WTC11 (cell line): ENCODE data around the gene RIBC2. TPM values are rescaled to one million over a fixed set of nuclear protein-coding genes. Genes with fewer than 3 reads are reported as not detected.

Experiments
- ATAC-seq: fragments of 200-7000 bp; cut with Tn5 transposase; 2 replicates; pipeline ENCODE4 v1.10.0; 2021; ENCODE audit warnings: mild to moderate bottlenecking, moderate library complexity
- CTCF ChIA-PET: fragments of 300-600 bp; sonication (Branson Sonifier 250); formaldehyde crosslinking; loops from one replicate; lab custom pipeline; 2021; ENCODE audit warnings: antibody characterized with exemption; lab: Charles Lee
- POLR2A ChIA-PET: fragments of 350-600 bp; sonication (Branson Sonifier 250); formaldehyde crosslinking; loops from one replicate; lab custom pipeline; 2021; ENCODE audit warnings: antibody characterized with exemption; lab: Charles Lee
- DNase-seq: peaks from one replicate; pipeline ENCODE4 v3.0.0; 2021; ENCODE audit warnings: low spot score
- H3K27ac Mint-ChIP-seq: 2 replicates; pipeline ENCODE4 v1.8.0; 2021; ENCODE audit warnings: mixed read lengths
- H3K27me3 Mint-ChIP-seq: 2 replicates; pipeline ENCODE4 v1.8.0; 2021; ENCODE audit warnings: low read depth, mild to moderate bottlenecking, moderate library complexity, mixed read lengths
- H3K36me3 Mint-ChIP-seq: 2 replicates; pipeline ENCODE4 v1.8.0; 2021; ENCODE audit warnings: mixed read lengths
- H3K4me1 Mint-ChIP-seq: 2 replicates; pipeline ENCODE4 v1.8.0; 2022; ENCODE audit warnings: mixed read lengths
- H3K4me3 Mint-ChIP-seq: 2 replicates; pipeline ENCODE4 v1.8.0; 2021; ENCODE audit warnings: mild to moderate bottlenecking, moderate library complexity, mixed read lengths
- H3K9me3 Mint-ChIP-seq: 2 replicates; pipeline ENCODE4 v1.8.0; 2021; ENCODE audit warnings: mixed read lengths
- CREB1 ChIP-seq: sonication (generic); formaldehyde crosslinking; IDR thresholded peaks from 2 replicates; pipeline ENCODE4 v1.8.0; 2023; ENCODE audit warnings: mild to moderate bottlenecking, missing genetic modification reagents
- ELF4 ChIP-seq: sonication (generic); formaldehyde crosslinking; IDR thresholded peaks from 2 replicates; pipeline ENCODE4 v1.8.1; 2022; ENCODE audit warnings: low read depth, mild to moderate bottlenecking, moderate library complexity, missing genetic modification reagents
- GRHL2 ChIP-seq: fragments of 250-450 bp; sonication (Bioruptor Pico); IDR thresholded peaks from 2 replicates; pipeline ENCODE4 v1.8.0; 2022; ENCODE audit warnings: mild to moderate bottlenecking, moderate library complexity; ENCODE audit not compliant: insufficient replicate concordance, severe bottlenecking
- GTF2I ChIP-seq: fragments of 250-450 bp; sonication (Bioruptor Pico); conservative IDR thresholded peaks from 2 replicates; pipeline ENCODE4 v1.4.0; 2021; ENCODE audit warnings: mild to moderate bottlenecking
- HMGA2 ChIP-seq: fragments of 250-450 bp; sonication (Bioruptor Pico); IDR thresholded peaks from 2 replicates; pipeline ENCODE4 v1.4.0; 2021; ENCODE audit warnings: mild to moderate bottlenecking, moderate library complexity
- JUN ChIP-seq: sonication (generic); formaldehyde crosslinking; IDR thresholded peaks from 2 replicates; pipeline ENCODE4 v1.8.0; 2023; ENCODE audit warnings: mild to moderate bottlenecking, missing genetic modification reagents
- KAT7 ChIP-seq: sonication (generic); formaldehyde crosslinking; IDR thresholded peaks from 2 replicates; pipeline ENCODE4 v1.8.1; 2023; ENCODE audit warnings: missing genetic modification reagents, mild to moderate bottlenecking, borderline replicate concordance
- MXD4 ChIP-seq: fragments of 250-450 bp; sonication (Bioruptor Pico); IDR thresholded peaks from 2 replicates; pipeline ENCODE4 v1.8.0; 2021; ENCODE audit warnings: mild to moderate bottlenecking, moderate library complexity, borderline replicate concordance
- MYBL2 ChIP-seq: sonication (generic); formaldehyde crosslinking; IDR thresholded peaks from 2 replicates; pipeline ENCODE4 v1.8.1; 2023; ENCODE audit warnings: mild to moderate bottlenecking, moderate library complexity, missing genetic modification reagents
- PRRX2 ChIP-seq: fragments of 250-450 bp; sonication (Bioruptor Pico); IDR thresholded peaks from 2 replicates; pipeline ENCODE4 v1.8.0; 2021; ENCODE audit warnings: mild to moderate bottlenecking
- SOX15 ChIP-seq: fragments of 250-450 bp; sonication (Bioruptor Pico); IDR thresholded peaks from 2 replicates; pipeline ENCODE4 v1.9.0; 2021; ENCODE audit warnings: mild to moderate bottlenecking
- ZNF121 ChIP-seq: sonication (generic); formaldehyde crosslinking; IDR thresholded peaks from 2 replicates; pipeline ENCODE4 v1.8.0; 2023; ENCODE audit warnings: missing genetic modification reagents
- ZNF232 ChIP-seq: sonication (generic); formaldehyde crosslinking; IDR thresholded peaks from 2 replicates; pipeline ENCODE4 v1.8.0; 2022; ENCODE audit warnings: mild to moderate bottlenecking, missing genetic modification reagents
- ZNF263 ChIP-seq: sonication (generic); formaldehyde crosslinking; IDR thresholded peaks from 2 replicates; pipeline ENCODE4 v1.8.1; 2022; ENCODE audit warnings: low read depth, mild to moderate bottlenecking, moderate library complexity, missing genetic modification reagents
- total RNA-seq: library from RNA; stranded (reverse); gene quantifications from 3 replicates; pipeline ENCODE4 v1.2.3, GENCODE V29; 2021
- TF ChIP-seq, protein P1 (sequence below): fragments of 250-450 bp; sonication (Bioruptor Pico); IDR thresholded peaks from 2 replicates; pipeline ENCODE4 v2.1.2; 2022; ENCODE audit warnings: mild to moderate bottlenecking, moderate library complexity
- TF ChIP-seq, protein P2 (sequence below): sonication (generic); formaldehyde crosslinking; IDR thresholded peaks from 2 replicates; pipeline ENCODE4 v1.8.1; 2023; ENCODE audit warnings: mild to moderate bottlenecking, missing genetic modification reagents, moderate library complexity
- TF ChIP-seq, protein P3 (sequence below): fragments of 250-450 bp; sonication (Bioruptor Pico); IDR thresholded peaks from 2 replicates; pipeline ENCODE4 v1.9.0; 2021; ENCODE audit warnings: mild to moderate bottlenecking
- TF ChIP-seq, protein P4 (sequence below): sonication (generic); formaldehyde crosslinking; IDR thresholded peaks from 2 replicates; pipeline ENCODE4 v1.8.0; 2023; ENCODE audit warnings: mild to moderate bottlenecking, missing genetic modification reagents
- TF ChIP-seq, protein P5 (sequence below): fragments of 250-450 bp; sonication (Bioruptor Pico); IDR thresholded peaks from 2 replicates; pipeline ENCODE4 v1.9.0; 2021; ENCODE audit warnings: mild to moderate bottlenecking
- TF ChIP-seq, protein P6 (sequence below): fragments of 250-450 bp; sonication (Bioruptor Pico); IDR thresholded peaks from 2 replicates; pipeline ENCODE4 v1.8.0; 2021; ENCODE audit warnings: mild to moderate bottlenecking

Gene RIBC2
- total RNA-seq, 1 experiment from 2014 or later, result 2.4 TPM

DNA sequence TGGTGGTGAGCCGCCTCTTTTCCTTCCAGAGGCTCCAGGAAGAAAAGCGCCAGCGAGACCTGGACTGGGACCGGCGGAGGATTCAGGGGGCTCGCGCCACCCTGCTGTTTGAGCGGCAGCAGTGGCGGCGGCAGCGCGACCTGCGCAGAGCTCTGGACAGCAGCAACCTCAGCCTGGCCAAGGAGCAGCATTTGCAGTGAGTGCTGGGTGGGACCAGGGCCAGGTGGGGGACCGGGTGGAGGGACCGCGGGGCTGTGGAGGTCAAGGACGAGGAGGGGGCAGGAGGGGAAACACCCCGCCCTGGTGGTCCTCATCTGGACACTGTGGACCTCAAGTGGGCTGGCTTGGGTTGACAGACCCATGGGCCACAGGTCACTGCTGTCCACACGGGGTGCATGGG, 17.4 kb downstream of the RIBC2 start:
- peaks cover 14% of the 10 kb centered on the region for H3K9me3 Mint-ChIP-seq
- DNase-seq, result no peak
- POLR2A ChIA-PET, result no interaction called here
- TF ChIP-seq ZNF263 (CRISPR knock-in tag) (no peak), ELF4 (no peak), MXD4 (CRISPR knock-in tag) (no peak), MYBL2 (CRISPR knock-in tag) (no peak), SOX15 (CRISPR knock-in tag) (no peak), GTF2I (CRISPR knock-in tag) (no peak), JUN (no peak), GRHL2 (CRISPR knock-in tag) (no peak)
- TF ChIP-seq, protein P1, sequence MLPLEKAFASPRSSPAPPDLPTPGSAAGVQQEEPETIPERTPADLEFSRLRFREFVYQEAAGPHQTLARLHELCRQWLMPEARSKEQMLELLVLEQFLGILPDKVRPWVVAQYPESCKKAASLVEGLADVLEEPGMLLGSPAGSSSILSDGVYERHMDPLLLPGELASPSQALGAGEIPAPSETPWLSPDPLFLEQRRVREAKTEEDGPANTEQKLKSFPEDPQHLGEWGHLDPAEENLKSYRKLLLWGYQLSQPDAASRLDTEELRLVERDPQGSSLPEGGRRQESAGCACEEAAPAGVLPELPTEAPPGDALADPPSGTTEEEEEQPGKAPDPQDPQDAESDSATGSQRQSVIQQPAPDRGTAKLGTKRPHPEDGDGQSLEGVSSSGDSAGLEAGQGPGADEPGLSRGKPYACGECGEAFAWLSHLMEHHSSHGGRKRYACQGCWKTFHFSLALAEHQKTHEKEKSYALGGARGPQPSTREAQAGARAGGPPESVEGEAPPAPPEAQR (CRISPR knock-in tag), result no peak
- TF ChIP-seq, protein P2, sequence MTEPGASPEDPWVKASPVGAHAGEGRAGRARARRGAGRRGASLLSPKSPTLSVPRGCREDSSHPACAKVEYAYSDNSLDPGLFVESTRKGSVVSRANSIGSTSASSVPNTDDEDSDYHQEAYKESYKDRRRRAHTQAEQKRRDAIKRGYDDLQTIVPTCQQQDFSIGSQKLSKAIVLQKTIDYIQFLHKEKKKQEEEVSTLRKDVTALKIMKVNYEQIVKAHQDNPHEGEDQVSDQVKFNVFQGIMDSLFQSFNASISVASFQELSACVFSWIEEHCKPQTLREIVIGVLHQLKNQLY (CRISPR knock-in tag), result no peak
- TF ChIP-seq, protein P3, sequence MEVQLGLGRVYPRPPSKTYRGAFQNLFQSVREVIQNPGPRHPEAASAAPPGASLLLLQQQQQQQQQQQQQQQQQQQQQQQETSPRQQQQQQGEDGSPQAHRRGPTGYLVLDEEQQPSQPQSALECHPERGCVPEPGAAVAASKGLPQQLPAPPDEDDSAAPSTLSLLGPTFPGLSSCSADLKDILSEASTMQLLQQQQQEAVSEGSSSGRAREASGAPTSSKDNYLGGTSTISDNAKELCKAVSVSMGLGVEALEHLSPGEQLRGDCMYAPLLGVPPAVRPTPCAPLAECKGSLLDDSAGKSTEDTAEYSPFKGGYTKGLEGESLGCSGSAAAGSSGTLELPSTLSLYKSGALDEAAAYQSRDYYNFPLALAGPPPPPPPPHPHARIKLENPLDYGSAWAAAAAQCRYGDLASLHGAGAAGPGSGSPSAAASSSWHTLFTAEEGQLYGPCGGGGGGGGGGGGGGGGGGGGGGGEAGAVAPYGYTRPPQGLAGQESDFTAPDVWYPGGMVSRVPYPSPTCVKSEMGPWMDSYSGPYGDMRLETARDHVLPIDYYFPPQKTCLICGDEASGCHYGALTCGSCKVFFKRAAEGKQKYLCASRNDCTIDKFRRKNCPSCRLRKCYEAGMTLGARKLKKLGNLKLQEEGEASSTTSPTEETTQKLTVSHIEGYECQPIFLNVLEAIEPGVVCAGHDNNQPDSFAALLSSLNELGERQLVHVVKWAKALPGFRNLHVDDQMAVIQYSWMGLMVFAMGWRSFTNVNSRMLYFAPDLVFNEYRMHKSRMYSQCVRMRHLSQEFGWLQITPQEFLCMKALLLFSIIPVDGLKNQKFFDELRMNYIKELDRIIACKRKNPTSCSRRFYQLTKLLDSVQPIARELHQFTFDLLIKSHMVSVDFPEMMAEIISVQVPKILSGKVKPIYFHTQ, result no peak
- TF ChIP-seq, all 79 proteins: peak for 0
- Mint-ChIP-seq H3K36me3 (peaks cover 6% of the 10 kb centered on the region; the same call in 1 of the 2 replicates), H3K4me1 (peaks cover 6% of the 10 kb centered on the region), H3K27me3 (no peaks in the 10 kb centered on the region), H3K4me3 (no peak overlapping the region), H3K27ac (no peak overlapping the region)
- CTCF ChIA-PET, result interaction anchor here (1.5 kb wide), 1 partner anchor 146 kb away, joined by 3 read pairs; the partner anchor contains the start of gene UPK3A
- ATAC-seq, result no peak

DNA sequence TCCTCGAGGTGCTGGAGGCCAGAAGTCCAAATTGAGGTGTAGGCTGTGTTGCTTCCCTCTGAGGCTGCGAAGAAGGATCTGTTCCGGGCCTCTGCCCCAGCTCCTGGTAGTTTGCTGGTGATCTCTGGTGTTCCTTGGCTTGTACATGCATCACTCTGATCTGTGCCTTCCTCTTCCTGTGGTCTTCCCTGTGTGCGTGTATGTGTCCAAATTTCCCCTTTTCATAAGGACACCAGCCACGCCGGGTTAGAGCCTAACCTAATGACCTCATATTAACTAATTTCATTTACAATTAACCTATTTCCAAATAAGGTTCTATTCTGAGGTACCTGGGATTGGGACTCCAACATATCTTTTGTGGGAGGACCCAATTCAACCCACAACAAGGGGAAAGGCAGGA, 21.5 kb downstream of the RIBC2 start:
- CTCF ChIA-PET, result no interaction called here
- Mint-ChIP-seq H3K4me3 (no peak overlapping the region), H3K27me3 (peaks cover 3% of the 10 kb centered on the region; the same call in 1 of the 2 replicates), H3K4me1 (peaks cover 6% of the 10 kb centered on the region), H3K27ac (no peak overlapping the region; the same call in 1 of the 2 replicates), H3K36me3 (peaks cover 9% of the 10 kb centered on the region), H3K9me3 (peaks cover 6% of the 10 kb centered on the region)
- TF ChIP-seq KAT7 (CRISPR knock-in tag) (no peak), SOX15 (CRISPR knock-in tag) (no peak), ZNF263 (CRISPR knock-in tag) (no peak), PRRX2 (CRISPR knock-in tag) (no peak), ZNF232 (CRISPR knock-in tag) (no peak), ZNF121 (CRISPR knock-in tag) (no peak), HMGA2 (no peak), CREB1 (CRISPR knock-in tag) (no peak), MXD4 (CRISPR knock-in tag) (no peak)
- TF ChIP-seq, protein P4, sequence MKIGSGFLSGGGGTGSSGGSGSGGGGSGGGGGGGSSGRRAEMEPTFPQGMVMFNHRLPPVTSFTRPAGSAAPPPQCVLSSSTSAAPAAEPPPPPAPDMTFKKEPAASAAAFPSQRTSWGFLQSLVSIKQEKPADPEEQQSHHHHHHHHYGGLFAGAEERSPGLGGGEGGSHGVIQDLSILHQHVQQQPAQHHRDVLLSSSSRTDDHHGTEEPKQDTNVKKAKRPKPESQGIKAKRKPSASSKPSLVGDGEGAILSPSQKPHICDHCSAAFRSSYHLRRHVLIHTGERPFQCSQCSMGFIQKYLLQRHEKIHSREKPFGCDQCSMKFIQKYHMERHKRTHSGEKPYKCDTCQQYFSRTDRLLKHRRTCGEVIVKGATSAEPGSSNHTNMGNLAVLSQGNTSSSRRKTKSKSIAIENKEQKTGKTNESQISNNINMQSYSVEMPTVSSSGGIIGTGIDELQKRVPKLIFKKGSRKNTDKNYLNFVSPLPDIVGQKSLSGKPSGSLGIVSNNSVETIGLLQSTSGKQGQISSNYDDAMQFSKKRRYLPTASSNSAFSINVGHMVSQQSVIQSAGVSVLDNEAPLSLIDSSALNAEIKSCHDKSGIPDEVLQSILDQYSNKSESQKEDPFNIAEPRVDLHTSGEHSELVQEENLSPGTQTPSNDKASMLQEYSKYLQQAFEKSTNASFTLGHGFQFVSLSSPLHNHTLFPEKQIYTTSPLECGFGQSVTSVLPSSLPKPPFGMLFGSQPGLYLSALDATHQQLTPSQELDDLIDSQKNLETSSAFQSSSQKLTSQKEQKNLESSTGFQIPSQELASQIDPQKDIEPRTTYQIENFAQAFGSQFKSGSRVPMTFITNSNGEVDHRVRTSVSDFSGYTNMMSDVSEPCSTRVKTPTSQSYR (CRISPR knock-in tag), result no peak
- TF ChIP-seq, protein P1 (CRISPR knock-in tag), result no peak
- TF ChIP-seq, protein P5, sequence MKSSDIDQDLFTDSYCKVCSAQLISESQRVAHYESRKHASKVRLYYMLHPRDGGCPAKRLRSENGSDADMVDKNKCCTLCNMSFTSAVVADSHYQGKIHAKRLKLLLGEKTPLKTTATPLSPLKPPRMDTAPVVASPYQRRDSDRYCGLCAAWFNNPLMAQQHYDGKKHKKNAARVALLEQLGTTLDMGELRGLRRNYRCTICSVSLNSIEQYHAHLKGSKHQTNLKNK (CRISPR knock-in tag), result no peak
- TF ChIP-seq, protein P2 (CRISPR knock-in tag), result no peak
- TF ChIP-seq, protein P6, sequence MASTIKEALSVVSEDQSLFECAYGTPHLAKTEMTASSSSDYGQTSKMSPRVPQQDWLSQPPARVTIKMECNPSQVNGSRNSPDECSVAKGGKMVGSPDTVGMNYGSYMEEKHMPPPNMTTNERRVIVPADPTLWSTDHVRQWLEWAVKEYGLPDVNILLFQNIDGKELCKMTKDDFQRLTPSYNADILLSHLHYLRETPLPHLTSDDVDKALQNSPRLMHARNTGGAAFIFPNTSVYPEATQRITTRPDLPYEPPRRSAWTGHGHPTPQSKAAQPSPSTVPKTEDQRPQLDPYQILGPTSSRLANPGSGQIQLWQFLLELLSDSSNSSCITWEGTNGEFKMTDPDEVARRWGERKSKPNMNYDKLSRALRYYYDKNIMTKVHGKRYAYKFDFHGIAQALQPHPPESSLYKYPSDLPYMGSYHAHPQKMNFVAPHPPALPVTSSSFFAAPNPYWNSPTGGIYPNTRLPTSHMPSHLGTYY (CRISPR knock-in tag), result no peak
- ATAC-seq (no peak), DNase-seq (no peak)
- POLR2A ChIA-PET, result interaction anchor here (0.6 kb wide), 1 partner anchor 107 kb away, joined by 4 read pairs; no protein-coding TSS in a partner anchor
